Naive B cell (primary cell): ENCODE data around the gene OAS3. TPM values are rescaled to one million over a fixed set of nuclear protein-coding genes. Genes with fewer than 3 reads are reported as not detected.
A peak's percentile ranks its signal among the peaks of the same experiment; 100 is the strongest.

Experiments
- ATAC-seq, 2 donors: fragments of 150-1000 bp; cut with Tn5 transposase; 2 replicates each; pipeline ENCODE4 v1.10.0; 2021; ENCODE audit warnings: low read depth in 2 of 2, mild to moderate bottlenecking in 2 of 2, moderate library complexity in 2 of 2
- DNase-seq: peaks from one replicate; pipeline ENCODE4 v3.0.0; 2022
- H3K27ac Mint-ChIP-seq, 6 donors: one replicate each; pipeline ENCODE4 v1.8.0; 2020 to 2022; ENCODE audit warnings: mild to moderate bottlenecking in 6 of 6, mixed read lengths in 6 of 6, moderate library complexity in 5 of 6, inconsistent platforms in 2 of 6
- H3K27me3 Mint-ChIP-seq, 3 donors: one replicate each; pipeline ENCODE4 v1.8.0; 2021 to 2022; ENCODE audit warnings: mixed read lengths in 3 of 3, mild to moderate bottlenecking in 1 of 3
- H3K36me3 Mint-ChIP-seq, 2 donors: one replicate each; pipeline ENCODE4 v1.8.0; 2020 to 2022; ENCODE audit warnings: mixed read lengths in 2 of 2, inconsistent platforms in 1 of 2, mild to moderate bottlenecking in 1 of 2
- H3K4me1 Mint-ChIP-seq, 3 donors: one replicate each; pipeline ENCODE4 v1.8.0; 2020 to 2022; ENCODE audit warnings: mixed read lengths in 3 of 3, inconsistent platforms in 1 of 3, mild to moderate bottlenecking in 1 of 3, moderate library complexity in 1 of 3
- H3K4me3 Mint-ChIP-seq, 8 donors: one replicate each; pipeline ENCODE4 v1.8.0; 2020 to 2022; ENCODE audit warnings: mild to moderate bottlenecking in 8 of 8, mixed read lengths in 8 of 8, moderate library complexity in 8 of 8, inconsistent platforms in 2 of 8
- H3K9me3 Mint-ChIP-seq, 7 donors: one replicate each; pipeline ENCODE4 v1.8.0; 2020 to 2022; ENCODE audit warnings: mixed read lengths in 7 of 7, mild to moderate bottlenecking in 5 of 7, inconsistent platforms in 2 of 7, moderate library complexity in 1 of 7
- polyA plus RNA-seq, 6 donors: library from polyadenylated mRNA; unstranded; fragments of 300-500 nt; fragmentation: Illumina TruSeq; gene quantifications; one replicate each; pipeline ENCODE4 v1.2.3, GENCODE V29; 2021; ENCODE audit warnings: low read depth in 6 of 6

The OAS3 gene
- 1 to 10 TPM; 2.9 to 8.6 (median 6.9) TPM for polyA plus RNA-seq

GRCh38 chr12:112937741-112938719 lies at the start of gene OAS3:
Gene OAS3 (plus strand): TSS chr12:112938474. CDS start chr12:112938531, 57 bp downstream.
- Mint-ChIP-seq H3K4me1 (peaks cover 24 to 33% (median 29%) of the 10 kb centered on the region in 3 donors), H3K36me3 (no peaks in the 10 kb centered on the region), H3K9me3 (no peaks in the 10 kb centered on the region), H3K27me3 (no peaks in the 10 kb centered on the region), H3K27ac (peak within 1 kb of the TSS; percentile 47 to 96 (median 90)), H3K4me3 (peak within 1 kb of the TSS; percentile 78 to 97 (median 88))
- DNase-seq, result peak; percentile 51
- ATAC-seq, result peak; percentile 50 to 57

GRCh38 chr12:112891093-112892024 lies 46.9 kb upstream of the OAS3 start:
- peak overlapping the region in 2 of 6 donors; percentile 24 to 91 for H3K27ac Mint-ChIP-seq

GRCh38 chr12:112892856-112893255 lies 45.4 kb upstream of the OAS3 start:
- ATAC-seq, result no peak
- Mint-ChIP-seq H3K27ac (peak overlapping the region in 1 of 6 donors; percentile 81), H3K36me3 (no peaks in the 10 kb centered on the region), H3K4me1 (peaks cover 0 to 6% (median 2%) of the 10 kb centered on the region in 3 donors), H3K4me3 (no peak overlapping the region), H3K27me3 (peaks cover 13 to 34% (median 30%) of the 10 kb centered on the region in 3 donors), H3K9me3 (peaks cover 0 to 2% (median 0%) of the 10 kb centered on the region in 7 donors)
- DNase-seq, result no peak

More at GRCh38 chr12:112891093-112892024, 46.9 kb upstream of the OAS3 start:
- DNase-seq (no peak), ATAC-seq (no peak)
- Mint-ChIP-seq H3K4me3 (no peak overlapping the region), H3K9me3 (peaks cover 0 to 12% (median 0%) of the 10 kb centered on the region in 7 donors), H3K36me3 (no peaks in the 10 kb centered on the region), H3K27me3 (peaks cover 15 to 26% (median 16%) of the 10 kb centered on the region in 3 donors), H3K4me1 (peaks cover 0 to 6% (median 2%) of the 10 kb centered on the region in 3 donors)

- H3K27ac Mint-ChIP-seq, result no peak overlapping the region
- peaks cover 14 to 40% (median 39%) of the 10 kb centered on the region in 3 donors for H3K27me3 Mint-ChIP-seq
- H3K36me3 Mint-ChIP-seq, result no peaks in the 10 kb centered on the region
- no peaks in the 10 kb centered on the region for H3K9me3 Mint-ChIP-seq
- DNase-seq (no peak), ATAC-seq (no peak)
- no peak overlapping the region for H3K4me3 Mint-ChIP-seq
- peaks cover 0 to 6% (median 4%) of the 10 kb centered on the region in 3 donors for H3K4me1 Mint-ChIP-seq
These were observed 44.1 kb upstream of the OAS3 start for GRCh38 chr12:112894128-112894527.

GRCh38 chr12:112898380-112898779 lies 39.9 kb upstream of the OAS3 start:
- Mint-ChIP-seq H3K27me3 (peaks cover 8 to 27% (median 25%) of the 10 kb centered on the region in 3 donors), H3K36me3 (no peaks in the 10 kb centered on the region), H3K27ac (peak overlapping the region in 1 of 6 donors; percentile 2), H3K4me1 (peaks cover 8 to 28% (median 19%) of the 10 kb centered on the region in 3 donors), H3K4me3 (no peak overlapping the region), H3K9me3 (no peaks in the 10 kb centered on the region)
- no peak for ATAC-seq
- DNase-seq, result no peak

- H3K4me3 Mint-ChIP-seq, result peak overlapping the region in 2 of 8 donors; percentile 33 to 42
- DNase-seq (peak; percentile 25), ATAC-seq (no peak)
- peaks cover 19 to 39% (median 24%) of the 10 kb centered on the region in 3 donors for H3K4me1 Mint-ChIP-seq
- H3K27me3 Mint-ChIP-seq, result peaks cover 8 to 27% (median 25%) of the 10 kb centered on the region in 3 donors
- peak overlapping the region in 3 of 6 donors; percentile 38 to 62 (median 47) for H3K27ac Mint-ChIP-seq
- H3K36me3 Mint-ChIP-seq, result no peaks in the 10 kb centered on the region
- no peaks in the 10 kb centered on the region for H3K9me3 Mint-ChIP-seq
These were observed 37.8 kb upstream of the OAS3 start for GRCh38 chr12:112900298-112901145.

- Mint-ChIP-seq H3K4me3 (peak overlapping the region in 1 of 8 donors; percentile 25), H3K27me3 (peaks cover 8 to 25% (median 25%) of the 10 kb centered on the region in 3 donors)
These were observed 37.0 kb upstream of the OAS3 start for GRCh38 chr12:112901271-112901670.

GRCh38 chr12:112904571-112904970 lies 33.7 kb upstream of the OAS3 start:
- DNase-seq, result no peak

More at GRCh38 chr12:112901271-112901670, 37.0 kb upstream of the OAS3 start:
- peaks cover 20 to 47% (median 26%) of the 10 kb centered on the region in 3 donors for H3K4me1 Mint-ChIP-seq
- no peaks in the 10 kb centered on the region for H3K9me3 Mint-ChIP-seq
- ATAC-seq (no peak), DNase-seq (no peak)
- H3K27ac Mint-ChIP-seq, result peak overlapping the region in 1 of 6 donors; percentile 38
- H3K36me3 Mint-ChIP-seq, result no peaks in the 10 kb centered on the region

GRCh38 chr12:112905451-112906089 lies 32.7 kb upstream of the OAS3 start:
- Mint-ChIP-seq H3K27ac (peak overlapping the region in 3 of 6 donors; percentile 79 to 87 (median 86)), H3K4me1 (peaks cover 52 to 84% (median 60%) of the 10 kb centered on the region in 3 donors), H3K36me3 (peaks cover 6% of the 10 kb centered on the region in 2 donors), H3K4me3 (peak overlapping the region in 5 of 8 donors; percentile 5 to 95 (median 54)), H3K27me3 (no peaks in the 10 kb centered on the region), H3K9me3 (peaks cover 0 to 3% (median 0%) of the 10 kb centered on the region in 7 donors)
- ATAC-seq (no peak), DNase-seq (no peak)

More at GRCh38 chr12:112904571-112904970, 33.7 kb upstream of the OAS3 start:
- H3K36me3 Mint-ChIP-seq, result no peaks in the 10 kb centered on the region
- H3K4me1 Mint-ChIP-seq, result peaks cover 47 to 78% (median 53%) of the 10 kb centered on the region in 3 donors
- no peak for ATAC-seq
- peak overlapping the region in 2 of 8 donors; percentile 36 to 42 for H3K4me3 Mint-ChIP-seq
- no peaks in the 10 kb centered on the region for H3K27me3 Mint-ChIP-seq
- peak overlapping the region in 4 of 6 donors; percentile 21 to 78 (median 46) for H3K27ac Mint-ChIP-seq
- no peaks in the 10 kb centered on the region for H3K9me3 Mint-ChIP-seq

GRCh38 chr12:112906712-112907414 lies 31.4 kb upstream of the OAS3 start, which contains the start of gene OAS1:
Gene OAS1 (plus strand): TSS chr12:112906962. CDS start chr12:112907040, 78 bp downstream.
- Mint-ChIP-seq H3K4me1 (peaks cover 59 to 84% (median 66%) of the 10 kb centered on the region in 3 donors), H3K9me3 (peaks cover 0 to 5% (median 0%) of the 10 kb centered on the region in 7 donors), H3K4me3 (peak within 1 kb of the TSS; percentile 90 to 98 (median 95)), H3K27me3 (no peaks in the 10 kb centered on the region), H3K36me3 (peaks cover 16 to 19% of the 10 kb centered on the region in 2 donors), H3K27ac (peak within 1 kb of the TSS; percentile 2 to 99 (median 92))
- ATAC-seq (peak; percentile 83 to 85), DNase-seq (peak; percentile 57)
